Stimulated activated CD4-positive, alpha-beta T cell treated with anti-CD3 and anti-CD28 coated beads, TNF-alpha, amount 100 ng/mL, for 24 hours (primary cell): ENCODE measurements around the gene ASB6.
A peak's percentile ranks its signal among the peaks of the same experiment; 100 is the strongest.
"Not testable (repeated sequence)": the region's sequence is repeated elsewhere in the genome, so short reads cannot be mapped to it uniquely, and the experiment has no call there.

ENCODE experiments used
- DNase-seq, 3 experiments: peaks; one replicate each; pipeline ENCODE4 v3.0.0-alpha.2; 2020; ENCODE audit warnings: low read depth in 3 of 3

The ASB6 gene

GRCh38 chr9:129667378-129667777 lies 25.4 kb upstream of the ASB6 start:
- DNase-seq = no peak

- DNase-seq = no peak
Observed at GRCh38 chr9:129666575-129666974, 24.6 kb upstream of the ASB6 start.

GRCh38 chr9:129665814-129666520 lies 24.0 kb upstream of the ASB6 start:
- no peak for DNase-seq

- peak in 2 of 3 experiments; percentile 13 to 50 for DNase-seq
Observed at GRCh38 chr9:129665389-129665775, 23.4 kb upstream of the ASB6 start, which contains the start of gene PRRX2. Gene PRRX2, plus strand, starts transcription at chr9:129665647. Its CDS starts 221 bp downstream, at chr9:129665868.

GRCh38 chr9:129664746-129665388 lies 22.9 kb upstream of the ASB6 start:
- DNase-seq = no peak

GRCh38 chr9:129662239-129662638 lies 20.3 kb upstream of the ASB6 start:
- DNase-seq = not testable (repeated sequence)

GRCh38 chr9:129661029-129661428 lies 19.1 kb upstream of the ASB6 start:
- DNase-seq = no peak

GRCh38 chr9:129656795-129657390 lies 14.9 kb upstream of the ASB6 start:
- no peak for DNase-seq

GRCh38 chr9:129655696-129656095 lies 13.7 kb upstream of the ASB6 start:
- DNase-seq = no peak

- DNase-seq = no peak
Observed at GRCh38 chr9:129655154-129655553, 13.2 kb upstream of the ASB6 start.

GRCh38 chr9:129654554-129655040 lies 12.6 kb upstream of the ASB6 start:
- no peak for DNase-seq

GRCh38 chr9:129653823-129654553 lies 12.0 kb upstream of the ASB6 start:
- no peak for DNase-seq

- no peak for DNase-seq
Observed at GRCh38 chr9:129650680-129651235, 8.8 kb upstream of the ASB6 start.

GRCh38 chr9:129649726-129650679 lies 8.1 kb upstream of the ASB6 start:
- DNase-seq = no peak

GRCh38 chr9:129648764-129649115 lies 6.8 kb upstream of the ASB6 start:
- no peak for DNase-seq

GRCh38 chr9:129648092-129648763 lies 6.3 kb upstream of the ASB6 start:
- no peak for DNase-seq

GRCh38 chr9:129647635-129648034 lies 5.7 kb upstream of the ASB6 start:
- no peak for DNase-seq

- DNase-seq = no peak
Observed at GRCh38 chr9:129646654-129647053, 4.7 kb upstream of the ASB6 start.

- DNase-seq = no peak
Observed at GRCh38 chr9:129646252-129646651, 4.3 kb upstream of the ASB6 start.

GRCh38 chr9:129644902-129645301 lies 3.0 kb upstream of the ASB6 start:
- no peak for DNase-seq
